22Rv1 (cell line): ENCODE data around the gene MSANTD1.

ENCODE experiments used
- CTCF ChIP-seq: fragments of 450-650 bp; IDR thresholded peaks from 2 replicates; pipeline ENCODE4 v1.5.1; 2017; ENCODE audit warnings: mild to moderate bottlenecking
- ZFX ChIP-seq: fragments of 450-650 bp; IDR thresholded peaks from 2 replicates; pipeline ENCODE4 v1.6.1; 2017; ENCODE audit warnings: antibody characterized with exemption, borderline replicate concordance

DNA sequence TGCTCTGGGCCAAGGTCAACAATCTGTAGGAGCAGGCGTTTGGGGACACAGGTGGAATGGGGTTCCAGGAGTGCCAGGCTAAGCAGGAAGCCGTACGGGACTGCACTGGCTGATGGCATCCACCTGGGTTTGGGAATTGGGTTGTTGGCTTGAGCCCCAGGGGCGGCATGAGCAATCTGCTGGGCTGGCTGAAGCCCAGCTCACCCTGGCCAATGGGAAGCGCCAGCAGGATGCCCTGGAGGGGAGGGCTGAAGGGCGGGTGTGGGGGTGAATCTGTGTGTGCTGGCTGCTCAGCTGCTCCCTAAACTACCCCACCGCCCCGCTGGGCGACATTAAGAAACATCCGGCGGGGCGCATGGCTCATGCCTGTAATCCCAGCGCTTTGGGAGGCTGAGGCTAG lies 35.0 kb downstream of the MSANTD1 start:
- TF ChIP-seq CTCF (no peak), ZFX (no peak)
